A673 (cell line): ENCODE measurements around the gene AADACL2. TPM values are rescaled to one million over a fixed set of nuclear protein-coding genes. Genes with fewer than 3 reads are reported as not detected.

Experiments used
- BruUV-seq: library from RNA; stranded (reverse); fragments of 400-500 nt; replicated peaks from 2 replicates; lab custom pipeline; 2021; lab: Mats Ljungman, UMichigan
- CTCF ChIA-PET: fragments of 300-600 bp; sonication (Branson Sonifier 250); formaldehyde crosslinking; loops from one replicate; lab custom pipeline; 2022; ENCODE audit warnings: antibody characterized with exemption; lab: Charles Lee
- POLR2A ChIA-PET: fragments of 300-600 bp; sonication (Branson Sonifier 250); formaldehyde crosslinking; loops from one replicate; lab custom pipeline; 2022; ENCODE audit warnings: antibody characterized with exemption; ENCODE audit not compliant: low non-redundant PET; lab: Charles Lee
- DNase-seq: peaks from one replicate; pipeline ENCODE4 v3.0.0-alpha.2; 2015; ENCODE audit warnings: low spot score
- H3K27ac ChIP-seq: fragments of 200-600 bp; sonication (generic); 2 replicates; pipeline ENCODE4 v1.5.1; 2016; ENCODE audit warnings: mixed run types, low read depth, mild to moderate bottlenecking, mixed read lengths, antibody characterized with exemption, low read length; ENCODE audit not compliant: poor library complexity, severe bottlenecking
- H3K27me3 ChIP-seq: fragments of 200-600 bp; sonication (generic); replicated peaks from 2 replicates; pipeline ENCODE4 v1.6.1; 2017; ENCODE audit warnings: mixed run types, low read depth, mild to moderate bottlenecking, mixed read lengths, antibody characterized with exemption, low read length; ENCODE audit not compliant: insufficient read depth, poor library complexity
- H3K36me3 ChIP-seq: fragments of 200-600 bp; sonication (generic); 2 replicates; pipeline ENCODE4 v1.6.1; 2016; ENCODE audit warnings: mixed run types, mild to moderate bottlenecking, mixed read lengths, antibody characterized with exemption, low read length; ENCODE audit not compliant: insufficient read depth, poor library complexity, severe bottlenecking
- H3K4me1 ChIP-seq: fragments of 200-600 bp; sonication (generic); 2 replicates; pipeline ENCODE4 v1.6.1; 2017; ENCODE audit warnings: mixed run types, mild to moderate bottlenecking, mixed read lengths, antibody characterized with exemption, low read length; ENCODE audit not compliant: insufficient read depth, poor library complexity, severe bottlenecking
- H3K4me3 ChIP-seq: fragments of 200-600 bp; sonication (generic); 2 replicates; pipeline ENCODE4 v1.5.1; 2016; ENCODE audit warnings: low read depth, mixed run types, mild to moderate bottlenecking, mixed read lengths, low read length; ENCODE audit not compliant: poor library complexity, severe bottlenecking
- H3K9me3 ChIP-seq: fragments of 200-600 bp; sonication (generic); 2 replicates; pipeline ENCODE4 v1.6.1; 2016; ENCODE audit warnings: mixed run types, low read depth, mild to moderate bottlenecking, mixed read lengths, antibody characterized with exemption, low read length; ENCODE audit not compliant: poor library complexity, severe bottlenecking
- CTCF ChIP-seq: fragments of 300-800, 200-600 bp; sonication (generic); conservative IDR thresholded peaks from 2 replicates; pipeline ENCODE4 v1.5.1; 2017; ENCODE audit warnings: low read depth, mild to moderate bottlenecking, antibody characterized with exemption, low read length, moderate library complexity, mixed read lengths
- EZH2 ChIP-seq: fragments of 200-600 bp; sonication (generic); IDR thresholded peaks from 2 replicates; pipeline ENCODE4 v1.6.1; 2017; ENCODE audit warnings: borderline replicate concordance, low read depth, mild to moderate bottlenecking, mixed read lengths, antibody characterized with exemption, low read length; ENCODE audit not compliant: poor library complexity, severe bottlenecking
- intact Hi-C: fragments of 100-400 bp; cut with micrococcal nuclease; formaldehyde crosslinking; loops from one replicate; pipeline ENCODE4 v1.10.0; 2022; ENCODE audit not compliant: unreplicated experiment
- total RNA-seq: library from RNA; stranded (reverse); gene quantifications from 2 replicates; pipeline ENCODE4 v1.2.3, GENCODE V29; 2021

The AADACL2 gene
- total RNA-seq, 1 experiment from 2014 or later, result not detected

- Histone ChIP-seq H3K36me3 (no peaks in the 10 kb centered on the region), H3K4me1 (no peaks in the 10 kb centered on the region), H3K27me3 (no peaks in the 10 kb centered on the region), H3K4me3 (no peak overlapping the region), H3K27ac (no peak overlapping the region), H3K9me3 (peaks cover 9% of the 10 kb centered on the region)
- intact Hi-C loops, result no loop called here
- CTCF ChIA-PET, result no interaction called here
- BruUV-seq, result no TSS peak
- TF ChIP-seq EZH2 (no peak), CTCF (no peak)
- DNase-seq, result no peak
- POLR2A ChIA-PET, result no interaction called here
Measured at GRCh38 chr3:151709847-151710246, 23.9 kb upstream of the AADACL2 start.

GRCh38 chr3:151721294-151721693 is 12.4 kb upstream of the AADACL2 start:
- ChIA-PET CTCF (no interaction called here), POLR2A (no interaction called here)
- TF ChIP-seq EZH2, result no peak
- TF ChIP-seq CTCF, result no peak
- no TSS peak for BruUV-seq
- intact Hi-C loops, result no loop called here
- Histone ChIP-seq H3K27ac (no peak overlapping the region), H3K4me3 (no peak overlapping the region), H3K4me1 (no peaks in the 10 kb centered on the region), H3K27me3 (no peaks in the 10 kb centered on the region), H3K36me3 (no peaks in the 10 kb centered on the region), H3K9me3 (peaks cover 10% of the 10 kb centered on the region)
- DNase-seq, result no peak

- Histone ChIP-seq H3K27ac (no peak overlapping the region), H3K4me1 (no peaks in the 10 kb centered on the region), H3K9me3 (peaks cover 10% of the 10 kb centered on the region), H3K4me3 (no peak overlapping the region), H3K27me3 (no peaks in the 10 kb centered on the region), H3K36me3 (no peaks in the 10 kb centered on the region)
- ChIA-PET POLR2A (no interaction called here), CTCF (no interaction called here)
- peak; percentile 25 for DNase-seq
- intact Hi-C loops, result no loop called here
- no peak for TF ChIP-seq CTCF
- no peak for TF ChIP-seq EZH2
- no TSS peak for BruUV-seq
Measured at GRCh38 chr3:151722856-151723255, 10.9 kb upstream of the AADACL2 start.
